ENCODE measurements around the gene GART. TPM values are rescaled to one million over a fixed set of nuclear protein-coding genes. Genes with fewer than 3 reads are reported as not detected.
A peak's percentile ranks its signal among the peaks of the same experiment; 100 is the strongest.

Gene GART
- total RNA-seq, 1 experiment from 2014 or later, result 241 TPM

DNA sequence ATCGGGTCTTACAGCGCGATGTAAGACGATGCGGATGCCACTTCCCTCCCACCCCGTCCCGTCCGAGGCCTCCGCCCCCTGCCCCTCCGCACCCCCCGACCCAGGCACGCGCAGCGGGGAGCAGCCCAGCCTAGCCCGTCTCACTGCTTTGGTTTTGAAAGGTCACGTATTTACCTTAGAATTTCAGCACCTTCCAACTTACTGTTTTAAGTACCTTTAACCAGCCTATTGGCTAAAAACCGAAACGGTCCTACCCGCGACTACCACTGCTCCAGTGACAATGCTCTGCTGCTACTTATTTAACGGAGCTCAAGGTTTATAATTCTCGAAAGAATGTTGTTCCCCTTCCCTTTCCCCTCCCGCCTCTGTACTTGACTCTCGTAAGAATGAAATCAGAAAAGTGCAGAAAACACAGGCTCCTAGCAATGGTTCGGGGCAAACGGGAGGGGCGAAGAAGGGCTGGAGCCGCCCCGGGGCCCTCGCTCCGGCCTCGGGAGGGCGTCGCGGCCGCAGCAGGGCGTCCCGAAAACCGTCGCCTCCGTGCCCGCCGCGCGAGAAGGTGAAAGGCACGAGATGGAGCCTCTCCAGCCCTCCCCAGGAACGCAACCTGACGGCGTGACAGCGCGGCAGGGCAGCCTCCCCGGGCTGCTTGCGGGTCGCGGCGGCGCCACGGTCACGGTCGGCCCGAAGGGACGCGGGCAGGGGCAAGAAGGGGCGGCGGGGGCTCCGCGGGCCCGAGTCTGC, 62.8 kb downstream of the GART start:
- intact Hi-C loops (cut with micrococcal nuclease), result no loop called here

DNA sequence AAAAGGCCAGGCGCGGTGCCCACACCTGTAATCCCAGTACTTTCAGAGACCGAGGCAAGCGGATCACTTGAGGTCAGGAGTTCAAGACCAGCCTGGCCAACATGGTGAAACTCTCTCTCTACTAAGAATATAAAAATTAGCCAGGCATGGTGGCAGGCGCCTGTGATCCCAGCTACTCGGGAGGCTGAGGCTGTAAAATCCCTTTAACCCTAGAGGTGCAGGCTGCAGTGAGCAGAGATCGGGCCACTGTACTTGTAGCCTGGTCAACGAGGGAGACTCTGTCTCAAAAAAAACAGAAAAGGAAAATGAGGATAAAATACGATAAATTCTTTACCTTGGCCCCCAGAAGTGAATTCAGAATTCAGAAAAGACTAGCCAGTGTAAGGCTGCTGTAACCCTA, 63.7 kb downstream of the GART start:
- intact Hi-C loops (cut with micrococcal nuclease), result no loop called here
- CTCF ChIA-PET, result no interaction called here
- RAD21 ChIA-PET (ENCODE audit: low non-redundant PET in 1 of 2, low total read pairs in 2 of 2, uncharacterized antibody in 2 of 2, unreplicated experiment in 2 of 2), result no interaction called here
- no peak overlapping the region for H3K27ac ChIP-seq (ENCODE audit: low read depth, low read length)
- no peaks in the 10 kb centered on the region for H3K9me2 ChIP-seq (ENCODE audit: insufficient read depth)
- H3K4me2 ChIP-seq (ENCODE audit: low read length), result peak overlapping the region; percentile 95
- H3K9ac ChIP-seq (ENCODE audit: low read length), result no peak overlapping the region
- H2AFZ ChIP-seq (ENCODE audit: low read depth, low read length, poor library complexity, severe bottlenecking), result no peak overlapping the region
- H3K36me3 ChIP-seq (ENCODE audit: control insufficient read depth in 1 of 2, insufficient read depth in 2 of 2, low read length in 2 of 2), result no peaks in the 10 kb centered on the region
- no TSS peak for BruUV-seq (replicated peaks)
- H3K9me3 ChIP-seq (ENCODE audit: control insufficient read depth in 1 of 2, insufficient read depth in 1 of 2, low read depth in 1 of 2, low read length in 2 of 2), result 0 out of 4 replicates have a peak, but pooled peaks cover 0 to 2% of the 10 kb centered on the region in 2 experiments
- H4K20me1 ChIP-seq (ENCODE audit: insufficient read depth), result no peaks in the 10 kb centered on the region
- no peak for DNase-seq (ENCODE audit: low read depth, low spot score)
- no peaks in the 10 kb centered on the region for H3K27me3 ChIP-seq (ENCODE audit: insufficient read depth, low read length)
- POLR2A ChIA-PET, result no interaction called here
- ATAC-seq, result no peak
- H3K4me3 ChIP-seq (replicated peaks in 1 of 2; ENCODE audit: low read depth in 1 of 2, low read length in 2 of 2), result peak overlapping the region; percentile 78 to 92
- H3K79me2 ChIP-seq (ENCODE audit: insufficient read depth, low read length), result peaks cover 15% of the 10 kb centered on the region; the same call in 1 of the 2 replicates
- H3K4me1 ChIP-seq (ENCODE audit: control insufficient read depth in 1 of 2, insufficient read depth in 2 of 2, low read length in 2 of 2), result peaks cover 5 to 13% of the 10 kb centered on the region in 2 experiments
- TF ChIP-seq ATF3 (IDR thresholded peaks at IDR 0.05) (no peak), SIN3A (IDR thresholded peaks at IDR 0.05; ENCODE audit: low read depth) (no peak), JUND (IDR thresholded peaks at IDR 0.05) (no peak), ELF1 (IDR thresholded peaks at IDR 0.05; ENCODE audit: borderline replicate concordance, low read depth) (no peak), TCF7L2 (IDR thresholded peaks at IDR 0.05; ENCODE audit: borderline replicate concordance, extremely low read depth, insufficient read depth, insufficient read length) (no peak), CBX3 (IDR thresholded peaks at IDR 0.05; ENCODE audit: low read depth) (no peak), MAX (IDR thresholded peaks at IDR 0.05) (no peak), ZNF274 (IDR thresholded peaks at IDR 0.05; ENCODE audit: low read depth, low read length) (no peak), ZFX (IDR thresholded peaks at IDR 0.05) (no peak), EZH2phosphoT487 (IDR thresholded peaks at IDR 0.05; ENCODE audit: borderline replicate concordance) (no peak), POLR2A (IDR thresholded peaks at IDR 0.05; ENCODE audit: borderline replicate concordance, extremely low read depth, insufficient read depth, insufficient read length) (no peak), SP1 (IDR thresholded peaks at IDR 0.05; ENCODE audit: low read depth) (no peak), EZH2 (IDR thresholded peaks at IDR 0.05) (no peak), EGR1 (IDR thresholded peaks at IDR 0.05; ENCODE audit: low read depth) (no peak), SRF (IDR thresholded peaks at IDR 0.05; ENCODE audit: low read depth) (no peak)

More for the DNA sequence above, 62.8 kb downstream of the GART start:
- BruUV-seq (replicated peaks), result no TSS peak
- Histone ChIP-seq H2AFZ (ENCODE audit: low read depth, low read length, poor library complexity, severe bottlenecking) (peak overlapping the region; percentile 36), H4K20me1 (ENCODE audit: insufficient read depth) (no peaks in the 10 kb centered on the region), H3K9me3 (ENCODE audit: control insufficient read depth in 1 of 2, insufficient read depth in 1 of 2, low read depth in 1 of 2, low read length in 2 of 2) (no peaks in the 10 kb centered on the region), H3K27ac (ENCODE audit: low read depth, low read length) (peak overlapping the region; percentile 82), H3K4me3 (replicated peaks in 1 of 2; ENCODE audit: low read depth in 1 of 2, low read length in 2 of 2) (peak overlapping the region; percentile 78 to 92), H3K4me2 (ENCODE audit: low read length) (peak overlapping the region; percentile 95), H3K36me3 (ENCODE audit: control insufficient read depth in 1 of 2, insufficient read depth in 2 of 2, low read length in 2 of 2) (no peaks in the 10 kb centered on the region), H3K9me2 (ENCODE audit: insufficient read depth) (no peaks in the 10 kb centered on the region), H3K27me3 (ENCODE audit: insufficient read depth, low read length) (no peaks in the 10 kb centered on the region), H3K9ac (ENCODE audit: low read length) (peak overlapping the region; percentile 72), H3K4me1 (ENCODE audit: control insufficient read depth in 1 of 2, insufficient read depth in 2 of 2, low read length in 2 of 2) (peaks cover 5 to 13% of the 10 kb centered on the region in 2 experiments), H3K79me2 (ENCODE audit: insufficient read depth, low read length) (peaks cover 11% of the 10 kb centered on the region; the same call in 1 of the 2 replicates)
- RAD21 ChIA-PET (ENCODE audit: low non-redundant PET in 1 of 2, low total read pairs in 2 of 2, uncharacterized antibody in 2 of 2, unreplicated experiment in 2 of 2), result no interaction called here
- TF ChIP-seq EZH2phosphoT487 (IDR thresholded peaks at IDR 0.05; ENCODE audit: borderline replicate concordance) (no peak), CEBPB (IDR thresholded peaks at IDR 0.05; ENCODE audit: low read depth) (no peak), MAX (IDR thresholded peaks at IDR 0.05) (peak; percentile 15; the same call in 1 of the 2 replicates), EGR1 (IDR thresholded peaks at IDR 0.05; ENCODE audit: low read depth) (no peak)
- DNase-seq (ENCODE audit: low read depth, low spot score) (no peak), ATAC-seq (peak; percentile 31)
- POLR2A ChIA-PET, result interaction anchor here (1.0 to 4.2 kb wide), 3 partner anchors 13 to 39 kb away, joined by 3 to 52 read pairs (median 4); partner anchors contain the start of gene DNAJC28
- CTCF ChIA-PET, result interaction anchor here (0.6 to 1.4 kb wide), 6 partner anchors 12 to 878 kb away, joined by 3 to 7 read pairs (median 6); partner anchors contain the start of gene DNAJC28

Data from HCT116 (cell line).